HG03097 (cell line): ENCODE data around the gene TREX2.

Source experiments
- ATAC-seq: cut with Tn5 transposase; IDR thresholded peaks from one replicate; pipeline ENCODE4 v1.9.1; 2021; ENCODE audit not compliant: unreplicated experiment, low FRiP score

TREX2 gene, protein sequence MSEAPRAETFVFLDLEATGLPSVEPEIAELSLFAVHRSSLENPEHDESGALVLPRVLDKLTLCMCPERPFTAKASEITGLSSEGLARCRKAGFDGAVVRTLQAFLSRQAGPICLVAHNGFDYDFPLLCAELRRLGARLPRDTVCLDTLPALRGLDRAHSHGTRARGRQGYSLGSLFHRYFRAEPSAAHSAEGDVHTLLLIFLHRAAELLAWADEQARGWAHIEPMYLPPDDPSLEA

DNA sequence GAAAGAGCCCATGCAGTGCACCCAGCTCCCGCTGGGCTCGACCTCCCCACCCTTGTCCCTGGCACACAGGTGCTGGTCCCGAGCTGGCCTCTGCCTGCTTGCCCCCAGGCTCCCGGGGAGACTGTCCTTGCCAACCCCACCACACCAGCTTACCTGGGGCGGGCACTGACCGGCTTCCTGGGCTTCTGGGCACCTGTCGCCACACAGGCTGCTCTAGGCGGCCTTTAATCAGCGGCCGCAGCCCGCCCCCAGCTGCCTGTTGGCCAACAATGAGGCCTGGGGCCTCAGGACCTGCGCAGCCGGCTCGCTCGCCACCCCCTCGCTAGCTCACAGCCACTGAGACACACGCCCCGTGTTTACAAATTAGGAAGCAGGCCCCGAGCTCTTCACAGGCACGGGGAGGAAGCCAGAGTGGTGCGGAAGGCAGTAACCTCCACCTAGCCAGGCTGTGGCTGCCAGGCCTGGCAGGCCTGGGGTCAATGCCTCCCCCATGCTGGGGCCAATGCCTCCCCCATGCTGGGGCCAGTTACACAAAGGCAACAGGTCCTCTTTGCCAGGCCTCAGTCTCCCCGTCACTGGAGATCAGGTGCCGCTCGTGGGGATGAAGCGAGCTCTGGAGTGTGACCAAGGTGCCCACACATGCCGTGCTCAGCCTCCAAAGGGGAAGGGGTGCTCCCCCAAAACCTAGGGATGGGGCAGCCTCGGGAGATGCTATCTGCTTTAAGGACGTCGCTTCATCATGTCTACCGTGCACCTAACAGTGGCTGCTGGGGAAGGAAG lies at the start of gene TREX2:
TREX2 (minus strand) TSS at position 201 of the 780 bp plus-strand sequence. CDS start 626 bp downstream, outside the sequence.
- no peak for ATAC-seq

DNA sequence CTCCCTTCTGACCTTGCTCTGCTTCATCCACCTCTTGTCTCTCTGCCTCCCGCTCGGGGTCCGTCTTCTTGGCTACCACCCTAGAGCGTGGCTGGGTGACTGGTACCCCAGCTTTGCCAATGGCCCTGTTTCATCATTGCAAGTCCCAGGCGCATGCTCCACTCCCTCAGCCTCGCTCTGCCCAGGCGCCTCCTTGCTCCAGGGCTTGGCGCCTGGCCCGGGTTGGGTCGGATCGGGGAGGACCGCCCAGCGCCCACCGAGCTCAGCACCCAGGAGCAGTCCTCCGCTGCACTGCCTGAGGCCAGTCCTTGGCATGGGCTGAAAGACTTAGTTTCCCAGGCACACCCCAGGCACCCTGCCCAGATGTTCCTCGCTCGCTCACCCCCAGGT lies 49.5 kb upstream of the TREX2 start:
- ATAC-seq: no peak

DNA sequence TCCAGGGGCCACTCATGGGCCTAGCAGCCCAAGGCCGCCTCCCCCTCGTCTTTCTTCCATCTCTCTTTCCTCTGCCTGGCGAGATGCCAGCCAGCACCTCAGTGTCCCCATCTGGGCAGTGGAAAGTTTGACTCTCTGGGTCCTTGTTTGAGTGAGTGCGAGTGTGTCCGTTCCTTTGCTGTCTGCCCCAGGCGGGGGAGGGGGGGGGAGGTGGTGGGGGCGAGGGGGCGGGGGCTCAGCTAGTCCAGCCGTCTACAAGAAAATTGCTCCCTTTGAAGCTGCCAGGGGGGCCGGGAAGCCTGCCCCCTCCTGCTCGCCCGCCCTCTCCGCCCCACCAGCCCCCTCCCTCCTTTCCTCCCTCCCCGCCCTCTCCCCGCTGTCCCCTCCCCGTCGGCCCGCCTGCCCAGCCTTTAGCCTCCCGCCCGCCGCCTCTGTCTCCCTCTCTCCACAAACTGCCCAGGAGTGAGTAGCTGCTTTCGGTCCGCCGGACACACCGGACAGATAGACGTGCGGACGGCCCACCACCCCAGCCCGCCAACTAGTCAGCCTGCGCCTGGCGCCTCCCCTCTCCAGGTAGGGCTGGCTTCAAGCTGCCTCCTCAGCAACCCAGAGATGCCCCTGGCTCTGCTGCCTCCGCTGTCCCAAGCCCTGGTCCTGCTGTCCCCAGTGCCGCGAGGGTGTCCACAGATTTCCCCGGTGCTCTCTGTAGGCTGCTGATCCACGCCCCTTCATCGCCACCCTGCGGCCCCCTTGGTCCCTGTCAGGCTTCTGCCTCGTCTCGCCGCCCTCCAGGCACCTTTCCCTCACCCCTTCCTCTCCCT lies 48.9 kb upstream of the TREX2 start, which contains the start of gene BGN:
BGN (plus strand) TSS at position 440 of the 821 bp plus-strand sequence. CDS start 9,652 bp downstream, outside the sequence.
- ATAC-seq: no peak

DNA sequence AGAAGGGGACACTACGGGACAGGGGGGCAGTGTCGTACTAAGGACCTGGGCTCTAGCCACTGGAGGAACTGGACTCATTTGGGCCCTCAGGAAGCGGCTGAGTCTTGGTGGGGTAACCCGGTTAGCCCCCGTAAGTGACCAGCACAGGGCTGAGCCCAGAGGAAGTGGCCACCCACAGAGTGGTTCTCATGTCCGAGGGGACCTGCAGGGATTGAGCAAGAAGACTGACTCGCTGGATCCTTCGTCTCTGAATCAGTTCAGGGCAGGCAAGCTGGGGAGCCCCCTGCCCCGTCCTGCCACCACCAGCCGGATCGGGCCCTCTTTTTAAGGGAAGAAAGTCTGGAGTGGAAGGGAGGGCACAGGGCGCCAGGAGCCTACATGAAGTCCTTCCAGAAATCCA lies 48.2 kb upstream of the TREX2 start:
- no peak for ATAC-seq

DNA sequence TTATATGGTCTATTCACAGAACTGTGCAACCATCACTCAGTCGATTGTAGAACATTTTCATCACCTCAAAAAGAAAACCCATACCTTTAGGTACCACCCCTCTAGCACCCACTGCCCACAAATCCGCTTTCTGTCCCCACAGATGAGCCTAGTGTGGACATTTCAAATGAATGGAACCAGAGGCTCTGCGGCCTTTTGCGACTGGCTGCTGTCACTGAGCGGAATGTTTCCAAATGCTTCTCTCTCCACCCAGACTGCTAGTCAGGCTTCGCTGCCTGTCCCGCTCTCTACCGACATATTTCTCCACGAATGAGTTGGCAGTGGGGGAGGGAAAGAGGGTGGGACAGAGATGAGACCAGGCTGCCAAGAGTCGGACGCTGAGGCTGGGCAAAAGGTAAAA lies 47.2 kb upstream of the TREX2 start:
- ATAC-seq: no peak

DNA sequence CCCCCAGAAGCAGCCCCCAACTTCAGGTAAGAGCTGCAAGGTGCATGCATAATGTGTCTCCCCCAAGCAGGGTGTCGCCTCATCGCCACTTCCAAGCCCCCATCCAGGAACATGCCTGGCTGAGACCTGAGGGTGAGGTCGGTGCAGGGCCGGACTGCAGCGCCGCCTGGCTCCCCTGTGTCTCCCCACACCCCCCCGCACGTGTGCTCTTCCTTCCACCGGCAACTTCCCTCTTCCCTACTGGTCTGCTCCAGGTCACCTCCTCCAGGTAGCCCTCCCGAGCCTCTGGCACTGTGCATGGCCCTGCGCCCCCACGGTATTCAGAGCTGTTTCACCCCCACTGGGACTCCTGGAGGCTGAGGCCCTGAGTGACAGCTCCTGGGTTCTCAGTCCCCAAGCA lies 46.7 kb upstream of the TREX2 start:
- ATAC-seq: no peak

DNA sequence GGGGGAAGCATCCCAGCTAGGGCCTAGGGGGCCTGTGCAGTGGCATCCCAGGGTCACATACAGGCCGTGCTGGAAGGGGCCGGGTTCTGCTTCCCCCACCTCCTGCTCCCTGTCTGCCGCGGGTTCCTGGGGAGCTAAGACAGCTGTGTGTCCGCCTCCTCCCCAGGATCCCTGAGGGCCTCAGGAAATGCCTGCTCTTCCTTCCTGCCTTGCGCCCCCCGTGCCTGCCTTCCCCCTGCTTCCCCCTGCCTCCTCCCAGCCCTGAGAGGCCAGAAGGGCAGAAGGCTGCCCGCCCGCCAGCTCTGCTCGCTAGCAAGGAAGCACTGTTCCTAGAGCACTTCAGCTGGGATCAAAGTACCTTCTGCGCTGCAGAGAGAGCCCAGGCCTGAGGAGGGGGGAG lies 46.1 kb upstream of the TREX2 start:
- no peak for ATAC-seq

DNA sequence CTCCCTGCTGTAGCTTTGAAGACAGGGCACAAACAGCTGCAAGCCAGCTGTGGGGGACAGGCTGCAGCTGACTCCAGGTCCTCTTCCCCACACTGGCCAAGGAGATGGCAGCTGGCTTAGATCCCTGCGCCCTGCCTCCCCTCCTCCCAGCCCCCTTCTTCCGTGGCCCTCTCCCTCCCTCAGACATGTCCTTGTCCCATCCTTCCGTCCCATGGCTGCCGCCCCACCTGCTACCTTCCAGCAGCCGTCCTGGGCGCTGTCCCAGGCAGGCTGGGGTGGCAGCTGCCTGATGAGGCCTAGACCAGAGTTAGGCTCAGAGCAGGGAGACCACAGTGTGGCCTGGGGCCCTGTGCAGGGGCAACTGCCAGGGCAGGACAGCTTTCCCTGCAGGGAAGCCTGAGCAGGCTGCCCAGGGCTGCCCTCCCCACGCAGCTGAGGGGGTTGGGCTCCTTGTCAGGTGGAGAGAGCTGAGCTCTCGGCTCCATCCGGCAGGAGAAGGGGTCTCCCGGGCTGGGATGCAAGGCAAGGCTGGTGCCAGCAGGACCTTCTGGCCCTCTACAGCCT lies 45.6 kb upstream of the TREX2 start:
- ATAC-seq: no peak

DNA sequence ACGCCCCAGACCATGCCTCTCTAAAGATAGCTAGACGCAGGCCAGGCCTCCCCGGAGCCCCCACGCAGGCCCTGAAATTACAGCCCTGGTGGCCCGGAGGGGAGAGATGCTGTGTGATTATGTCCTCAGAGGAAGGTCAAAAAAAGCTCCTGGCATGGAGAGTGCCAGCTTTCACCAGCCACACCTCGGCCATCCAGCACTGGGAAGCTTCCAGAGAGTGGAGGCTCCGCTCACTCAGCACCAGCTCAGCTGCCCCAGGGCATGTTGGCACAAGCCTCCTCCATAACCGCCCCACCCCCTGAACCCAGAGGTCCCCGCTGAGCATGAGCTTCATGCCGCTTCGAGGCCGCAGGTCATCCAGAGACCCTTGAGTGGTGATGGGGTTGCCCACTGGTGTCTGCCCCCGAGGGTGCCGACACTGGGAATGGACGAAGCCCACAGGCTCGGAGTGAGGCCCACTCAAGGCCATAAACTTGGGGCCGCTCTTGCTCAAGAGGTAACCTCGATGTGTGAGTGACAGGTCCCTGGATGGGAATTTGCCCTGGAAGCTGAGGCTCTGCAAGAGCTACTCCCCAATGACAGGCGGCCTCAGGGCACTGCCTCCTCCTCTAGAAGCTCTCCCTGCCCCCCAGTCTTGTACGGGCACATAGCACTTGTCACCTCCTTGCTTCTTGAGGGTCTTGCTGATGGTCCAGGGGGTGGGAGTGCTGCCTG lies 44.5 kb upstream of the TREX2 start:
- no peak for ATAC-seq

DNA sequence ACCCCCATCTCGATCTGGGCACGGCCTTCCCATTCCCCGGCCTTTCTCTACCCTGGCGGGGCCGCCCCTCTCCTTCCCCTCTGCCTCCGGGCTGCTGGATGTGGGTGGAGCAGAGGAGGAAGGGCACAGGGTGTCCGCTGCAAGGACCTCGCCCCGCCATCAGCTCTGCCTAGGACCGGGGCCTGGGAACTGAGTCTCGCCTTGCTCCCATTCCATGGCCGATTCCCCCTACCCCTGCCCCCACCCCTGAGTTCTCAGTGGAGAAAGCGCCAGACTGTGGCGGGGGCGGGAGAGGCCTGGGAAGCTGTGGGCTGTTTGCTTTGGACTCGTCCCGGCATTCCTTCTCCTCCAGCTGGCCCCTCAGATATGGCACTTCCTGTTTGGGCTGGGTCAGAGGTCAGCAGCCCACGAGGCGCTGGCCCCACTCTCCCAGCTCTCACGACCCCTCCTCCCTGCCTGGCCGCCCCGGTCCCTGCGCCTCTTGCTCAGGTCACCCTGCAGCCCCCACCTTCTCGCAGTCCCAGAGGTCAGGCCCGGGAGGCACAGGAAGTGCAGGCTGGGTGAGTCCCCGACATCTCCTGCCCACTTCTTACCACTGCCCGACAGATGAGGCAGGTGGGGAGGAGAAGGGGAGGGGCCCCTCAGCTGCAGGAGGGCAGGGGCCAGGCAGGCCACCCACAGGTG lies 42.5 kb upstream of the TREX2 start:
- no peak for ATAC-seq

DNA sequence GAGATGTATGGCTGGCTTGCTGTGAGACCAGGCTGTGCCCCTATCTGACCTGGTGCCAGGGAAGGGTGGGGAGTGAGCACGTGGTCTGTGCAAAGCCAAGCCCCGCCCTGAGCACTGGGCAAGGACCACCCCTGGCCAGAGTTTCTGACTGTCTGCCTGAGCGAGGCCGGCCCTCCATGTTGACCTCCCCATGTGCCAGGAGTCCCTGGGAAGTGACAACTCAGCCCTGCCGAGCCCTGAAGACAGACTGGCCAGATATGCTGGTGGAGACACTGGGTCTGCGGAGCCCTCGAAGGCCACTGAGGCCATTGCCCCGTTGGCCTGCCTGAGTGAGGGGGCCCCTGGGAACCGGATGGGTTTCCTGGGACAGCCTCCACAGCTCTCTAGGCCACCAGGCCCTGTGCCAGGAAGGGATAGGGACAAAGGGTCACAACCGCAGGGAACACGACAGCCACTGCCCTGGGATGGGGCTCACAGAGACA lies 41.8 kb upstream of the TREX2 start:
- ATAC-seq: no peak

DNA sequence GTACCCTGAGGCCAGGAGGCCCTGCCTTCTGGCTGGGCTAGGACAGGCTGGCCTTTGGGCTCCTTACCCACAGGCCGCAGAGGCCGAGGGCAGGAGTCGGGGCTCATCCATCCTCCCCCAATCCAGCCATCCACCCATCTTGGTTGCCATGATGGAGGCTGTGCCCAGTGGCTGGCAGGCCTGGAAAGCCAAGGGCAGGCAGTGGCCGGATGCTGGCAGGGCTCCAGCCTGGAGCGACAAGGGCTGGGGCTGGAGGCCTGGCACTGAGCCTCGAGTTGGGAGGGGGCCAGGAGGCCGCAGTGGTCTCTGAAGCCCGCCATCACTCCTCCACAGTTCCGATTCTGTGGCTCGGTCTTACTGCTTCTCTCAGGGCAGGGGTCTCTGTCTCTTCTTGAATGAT lies 40.3 kb upstream of the TREX2 start:
- ATAC-seq: no peak

DNA sequence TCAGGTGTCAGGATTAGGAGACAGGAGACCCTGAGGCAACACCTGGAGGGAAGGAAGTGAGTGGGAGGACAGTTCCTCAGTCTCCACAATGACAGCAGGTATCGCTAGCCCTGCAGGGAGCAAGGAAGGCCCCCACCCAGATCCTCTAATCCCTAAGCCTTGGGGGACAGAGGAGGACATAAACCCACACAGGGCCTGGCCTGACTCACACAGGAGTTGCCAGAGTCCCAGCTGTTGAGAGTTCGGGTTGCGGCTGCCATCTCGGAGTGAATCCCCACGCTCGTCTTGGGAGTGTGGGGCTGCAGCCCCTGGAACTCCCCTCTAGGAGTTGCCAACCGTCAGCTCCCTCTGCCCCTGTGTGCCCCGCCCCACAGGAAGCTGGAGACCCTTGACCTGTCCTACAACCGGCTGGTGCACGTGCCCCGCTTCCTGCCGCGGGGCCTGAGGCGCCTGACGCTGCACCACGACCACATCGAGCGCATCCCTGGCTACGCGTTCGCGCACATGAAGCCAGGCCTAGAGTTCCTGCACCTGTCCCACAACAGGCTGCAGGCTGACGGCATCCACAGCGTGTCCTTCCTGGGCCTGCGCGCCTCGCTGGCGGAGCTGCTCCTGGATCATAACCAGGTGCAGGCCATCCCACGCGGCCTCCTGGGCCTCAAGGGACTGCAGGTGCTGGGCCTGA lies 39.7 kb upstream of the TREX2 start:
- ATAC-seq: no peak

DNA sequence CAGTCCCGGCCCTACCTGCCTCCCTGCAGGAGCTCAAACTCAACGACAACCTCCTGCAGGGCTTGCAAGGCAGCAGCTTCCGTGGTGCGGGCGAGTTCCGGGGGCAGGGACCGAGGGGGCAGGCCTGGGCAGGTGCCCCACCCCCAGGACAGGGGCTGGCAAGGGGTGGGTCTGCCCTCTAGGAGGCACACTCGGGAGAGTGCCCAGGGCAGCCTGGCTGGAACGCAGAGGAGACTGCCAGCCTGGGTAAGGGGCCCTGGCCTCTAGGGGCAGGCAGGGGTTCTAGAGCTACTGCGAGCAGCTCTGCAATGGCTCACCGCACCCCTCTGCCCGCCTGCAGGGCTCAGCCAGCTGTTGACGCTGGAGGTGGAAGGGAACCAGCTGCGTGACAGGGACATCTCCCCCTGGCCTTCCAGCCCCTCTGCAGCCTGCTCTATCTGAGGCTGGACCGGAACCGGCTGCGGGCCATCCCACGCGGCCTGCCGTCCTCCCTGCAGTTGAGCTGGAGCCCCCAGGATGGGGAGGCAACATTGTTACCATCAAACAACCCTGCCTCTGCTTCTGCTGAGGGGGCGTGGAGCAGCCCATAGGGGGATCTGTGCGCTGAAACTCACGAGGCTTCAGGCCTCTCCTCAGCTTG lies 36.6 kb upstream of the TREX2 start:
- ATAC-seq: no peak

DNA sequence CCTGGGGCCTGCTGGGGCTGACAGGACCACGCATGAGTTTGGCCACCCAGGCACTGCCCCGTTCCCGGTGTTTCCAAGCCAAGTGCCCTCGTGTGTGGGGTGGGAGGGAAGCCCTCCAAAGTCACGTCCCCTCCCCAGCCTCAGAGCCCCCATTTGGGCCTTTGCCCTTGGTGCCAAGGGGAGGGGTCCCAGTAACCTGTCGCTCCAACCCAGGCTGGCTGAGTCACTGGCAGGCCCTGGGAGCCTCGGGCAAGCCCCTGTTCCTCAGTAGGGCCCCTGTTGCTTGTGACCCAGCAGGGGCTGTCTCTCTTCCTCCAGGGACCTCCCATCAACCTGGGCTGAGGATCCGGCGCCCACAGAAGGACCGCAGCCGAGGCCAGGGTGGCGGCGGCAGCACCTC lies 35.2 kb upstream of the TREX2 start:
- ATAC-seq: no peak

DNA sequence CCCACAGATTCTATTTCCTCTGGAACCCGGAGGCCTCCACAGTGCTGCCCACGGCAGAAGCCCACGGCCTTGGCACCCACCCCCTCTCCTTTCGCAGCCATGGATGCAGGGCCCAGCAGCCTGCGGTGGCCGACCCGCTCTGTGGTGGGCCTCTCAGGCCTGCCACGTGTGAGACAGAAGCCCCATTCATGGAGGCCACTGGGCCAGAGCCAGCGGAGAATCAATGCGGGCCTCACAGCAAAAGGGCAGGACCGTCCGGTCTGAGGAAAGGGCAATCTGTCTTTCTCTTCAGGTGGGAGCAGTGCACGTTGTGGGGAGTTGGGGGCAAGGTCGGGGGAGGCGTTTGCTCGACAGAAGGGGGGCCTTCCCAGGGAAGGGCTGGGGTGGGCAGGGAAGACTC lies 32.9 kb upstream of the TREX2 start:
- no peak for ATAC-seq

DNA sequence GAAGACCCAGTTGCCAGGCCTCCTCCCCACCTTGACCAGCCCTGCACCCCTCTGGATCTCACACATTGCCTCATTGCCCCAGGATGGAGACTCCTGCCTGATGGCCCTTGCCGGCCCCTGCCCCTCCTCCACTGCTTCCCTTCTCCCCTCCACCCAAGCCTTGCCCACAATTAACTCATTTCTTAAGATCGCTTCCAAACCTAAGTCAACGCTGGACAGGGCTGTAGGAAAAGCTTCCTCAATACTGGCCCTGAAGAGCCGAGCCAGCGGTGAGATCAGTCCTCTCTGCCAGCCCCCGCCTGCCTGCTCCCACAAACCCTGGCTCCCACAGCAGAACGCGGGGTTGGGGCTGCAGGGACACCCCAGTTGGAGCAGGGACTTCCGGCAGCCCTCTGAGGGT lies 32.0 kb upstream of the TREX2 start:
- no peak for ATAC-seq

DNA sequence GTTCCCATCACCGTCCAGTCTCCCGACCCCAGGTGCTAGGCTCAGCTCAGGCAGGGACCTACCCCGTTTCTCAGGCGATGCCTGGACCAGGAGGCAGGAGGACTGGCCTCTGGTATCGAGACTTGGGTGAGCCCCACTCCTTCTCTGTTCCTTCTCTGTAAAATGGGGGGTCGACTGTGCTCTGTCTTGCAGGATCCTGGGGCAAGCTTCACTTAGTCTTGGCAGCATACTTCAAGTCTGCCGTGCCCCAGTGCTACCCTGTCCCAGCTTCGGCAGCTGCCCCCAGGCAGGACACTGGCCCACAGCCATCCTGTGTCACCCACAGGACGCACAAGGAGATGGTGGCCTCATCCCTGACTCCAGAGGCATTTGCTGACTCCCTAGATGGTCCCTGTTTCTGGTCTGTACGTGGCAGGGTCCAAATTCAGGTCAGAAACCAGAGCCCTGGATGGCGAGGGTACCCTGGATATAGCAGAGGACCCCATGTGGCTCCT lies 31.6 kb upstream of the TREX2 start:
- no peak for ATAC-seq
